ENCODE results near the gene CYRIA. TPM values are rescaled to one million over a fixed set of nuclear protein-coding genes. Genes with fewer than 3 reads are reported as not detected.

Gene CYRIA
- polyA plus RNA-seq, 1 of the 3 experiments (the other 2 are of a cell fraction) = 0.13 TPM

- ChIA-PET CTCF (interaction anchor here (0.6 to 8.5 kb wide), 4 partner anchors 13 to 97 kb away, joined by 3 to 48 read pairs (median 7); no protein-coding TSS in a partner anchor), POLR2A (no interaction called here)
- no peak overlapping the region for H3K9ac ChIP-seq
- H2AFZ ChIP-seq (ENCODE audit: low read depth) = no peak overlapping the region
- no peaks in the 10 kb centered on the region for H4K20me1 ChIP-seq (ENCODE audit: insufficient read depth)
- TF ChIP-seq FOXM1 (IDR thresholded peaks at IDR 0.05; ENCODE audit: low read depth) = no peak
- TF ChIP-seq NFIC (IDR thresholded peaks at IDR 0.05; ENCODE audit: borderline replicate concordance) = no peak
- no peak for TF ChIP-seq EZH2phosphoT487 (IDR thresholded peaks at IDR 0.05; ENCODE audit: borderline replicate concordance, low read depth)
- TF ChIP-seq RXRA (IDR thresholded peaks at IDR 0.05; ENCODE audit: borderline replicate concordance, low read depth) = no peak
- no peak for TF ChIP-seq PBX3 (IDR thresholded peaks at IDR 0.05)
- no peak for TF ChIP-seq SIN3A (IDR thresholded peaks at IDR 0.05; ENCODE audit: borderline replicate concordance, low read depth, low read length)
- TF ChIP-seq RCOR1 (IDR thresholded peaks at IDR 0.05; ENCODE audit: low read length) = no peak
- TF ChIP-seq MAX (IDR thresholded peaks at IDR 0.05; ENCODE audit: low read depth) = no peak
- TF ChIP-seq TAF1 (IDR thresholded peaks at IDR 0.05; ENCODE audit: borderline replicate concordance, low read depth, low read length) = no peak
- WGBS (ENCODE audit: low lambda C conversion rate) = 53% methylated on average over 5 of the region's 5 CpGs
- no peaks in the 10 kb centered on the region for H3F3A ChIP-seq (replicated peaks; ENCODE audit: insufficient read depth)
- no peaks in the 10 kb centered on the region for H3K79me2 ChIP-seq (ENCODE audit: insufficient read depth)
- peaks cover 0 to 37% of the 10 kb centered on the region in 2 experiments; a peak in 2 of 4 replicates for H3K4me1 ChIP-seq (ENCODE audit: control insufficient read depth in 1 of 2, insufficient read depth in 2 of 2, low read depth in 1 of 2, low read length in 1 of 2)
- no peaks in the 10 kb centered on the region for H3K9me2 ChIP-seq
- peaks cover 12% of the 10 kb centered on the region; the same call in 1 of the 2 replicates for H3K27me3 ChIP-seq (ENCODE audit: insufficient read depth)
- H3K4me3 ChIP-seq (ENCODE audit: low read depth in 2 of 2, low read length in 1 of 2) = no peak overlapping the region
- no peaks in the 10 kb centered on the region for H3K36me3 ChIP-seq (replicated peaks in 1 of 2; ENCODE audit: control insufficient read depth in 1 of 2, insufficient read depth in 2 of 2, low read length in 1 of 2)
- peak overlapping the region in 1 of 2 experiments; percentile 40; a peak in 1 of 4 replicates for H3K27ac ChIP-seq (ENCODE audit: low read depth in 2 of 2, low read length in 1 of 2)
- no peaks in the 10 kb centered on the region for H3K9me3 ChIP-seq
- no peak overlapping the region for H3K4me2 ChIP-seq
- no peak for DNase-seq
Measured at GRCh38 chr2:16660114-16660513, 5.5 kb downstream of the CYRIA start.

GRCh38 chr2:16658076-16658739 lies 7.4 kb downstream of the CYRIA start:
- Histone ChIP-seq H3K79me2 (ENCODE audit: insufficient read depth) (no peaks in the 10 kb centered on the region), H3K36me3 (replicated peaks in 1 of 2; ENCODE audit: control insufficient read depth in 1 of 2, insufficient read depth in 2 of 2, low read length in 1 of 2) (no peaks in the 10 kb centered on the region), H3K9me3 (no peaks in the 10 kb centered on the region), H3K4me1 (ENCODE audit: control insufficient read depth in 1 of 2, insufficient read depth in 2 of 2, low read depth in 1 of 2, low read length in 1 of 2) (peaks cover 0 to 21% of the 10 kb centered on the region in 2 experiments; a peak in 2 of 4 replicates), H3K9ac (no peak overlapping the region), H3F3A (replicated peaks; ENCODE audit: insufficient read depth) (no peaks in the 10 kb centered on the region), H3K9me2 (no peaks in the 10 kb centered on the region), H3K27ac (ENCODE audit: low read depth in 2 of 2, low read length in 1 of 2) (no peak overlapping the region), H3K4me3 (ENCODE audit: low read depth in 2 of 2, low read length in 1 of 2) (no peak overlapping the region), H2AFZ (ENCODE audit: low read depth) (no peak overlapping the region), H4K20me1 (ENCODE audit: insufficient read depth) (no peaks in the 10 kb centered on the region), H3K4me2 (no peak overlapping the region), H3K27me3 (ENCODE audit: insufficient read depth) (no peaks in the 10 kb centered on the region)
- 37% methylated on average over 3 of the region's 3 CpGs for WGBS (ENCODE audit: low lambda C conversion rate)
- no peak for DNase-seq
- ChIA-PET CTCF (interaction anchor here (0.6 to 8.5 kb wide), 7 partner anchors 14 to 714 kb away, joined by 3 to 48 read pairs (median 6); no protein-coding TSS in a partner anchor), POLR2A (no interaction called here)
- TF ChIP-seq CTCF (IDR thresholded peaks at IDR 0.05) (no peak), SIN3A (IDR thresholded peaks at IDR 0.05; ENCODE audit: borderline replicate concordance, low read depth, low read length) (no peak), RAD21 (IDR thresholded peaks at IDR 0.05; ENCODE audit: low read length) (no peak), RXRA (IDR thresholded peaks at IDR 0.05; ENCODE audit: borderline replicate concordance, low read depth) (no peak), EP300 (IDR thresholded peaks at IDR 0.05; ENCODE audit: borderline replicate concordance in 1 of 2, low read depth in 1 of 2, low read length in 1 of 2) (no peak), FOXJ3 (CRISPR knock-in tag; IDR thresholded peaks at IDR 0.05) (no peak), GATA2 (CRISPR knock-in tag; IDR thresholded peaks at IDR 0.05) (no peak), IRF3 (IDR thresholded peaks at IDR 0.05; ENCODE audit: low read depth, low read length) (no peak), MXI1 (IDR thresholded peaks at IDR 0.05; ENCODE audit: low read depth, low read length) (no peak), ELF1 (IDR thresholded peaks at IDR 0.05) (no peak), EZH2phosphoT487 (IDR thresholded peaks at IDR 0.05; ENCODE audit: borderline replicate concordance, low read depth) (no peak), RFX5 (IDR thresholded peaks at IDR 0.05; ENCODE audit: low read length) (no peak), TAF1 (IDR thresholded peaks at IDR 0.05; ENCODE audit: borderline replicate concordance, low read depth, low read length) (no peak), SMC3 (IDR thresholded peaks at IDR 0.05; ENCODE audit: low read depth, low read length) (no peak), CHD2 (IDR thresholded peaks at IDR 0.05; ENCODE audit: low read length, partially characterized antibody) (no peak), JUND (IDR thresholded peaks at IDR 0.05) (no peak)
